Measurements from ENCODE around the gene MT1M. TPM values are rescaled to one million over a fixed set of nuclear protein-coding genes. Genes with fewer than 3 reads are reported as not detected.

MT1M gene
- total and polyA plus RNA-seq, 2 of the 8 experiments (the other 6 are each of a cell fraction or from before 2014, with no cell fraction given): 2.1 TPM; not detected in 1

- no peak overlapping the region for H3K4me3 ChIP-seq (ENCODE audit: extremely low read depth in 1 of 4, insufficient read depth in 2 of 4, low read depth in 3 of 4, low read length in 4 of 4)
- H3K56ac ChIP-seq (replicated peaks; ENCODE audit: insufficient read length, low read depth, low read length): no peak overlapping the region
- H3K36me3 ChIP-seq (ENCODE audit: control insufficient read depth in 2 of 4, insufficient read depth in 4 of 4, low read length in 3 of 4): no peaks in the 10 kb centered on the region
- H2BK15ac ChIP-seq (ENCODE audit: low read length): peak overlapping the region; percentile 48; the same call in 1 of the 2 replicates
- no peaks in the 10 kb centered on the region for H3K9me3 ChIP-seq (ENCODE audit: insufficient read depth in 2 of 2, low read depth in 1 of 2, low read length in 1 of 2)
- no peak overlapping the region for H3K23ac ChIP-seq (ENCODE audit: insufficient read length)
- H3K4ac ChIP-seq (replicated peaks; ENCODE audit: insufficient read length, low read depth, low read length): no peak overlapping the region
- ChIA-PET POLR2A (ENCODE audit: partially characterized antibody) (interaction anchor here (0.7 to 8.0 kb wide), 5 partner anchors 10 to 74 kb away, joined by 3 to 66 read pairs (median 3); partner anchors contain the start of gene MT1E), CTCF (ENCODE audit: partially characterized antibody) (interaction anchor here (0.9 to 9.2 kb wide), 7 partner anchors 10 to 95 kb away, joined by 3 to 85 read pairs (median 5); partner anchors contain the start of gene MT1E)
- H2AFZ ChIP-seq (ENCODE audit: low read length): no peak overlapping the region
- no peak overlapping the region for H4K91ac ChIP-seq (replicated peaks; ENCODE audit: insufficient read length, low read length)
- H2BK5ac ChIP-seq (ENCODE audit: low read depth, low read length): no peak overlapping the region
- H3K27ac ChIP-seq (ENCODE audit: low read depth, low read length): no peak overlapping the region
- no peak overlapping the region for H4K5ac ChIP-seq (ENCODE audit: insufficient read length, low read depth, low read length)
- H3K27me3 ChIP-seq (replicated peaks in 1 of 4; ENCODE audit: control insufficient read depth in 3 of 4, extremely low read depth in 1 of 4, insufficient read depth in 3 of 4, low read length in 3 of 4): peaks cover 27 to 58% (median 49%) of the 10 kb centered on the region in 4 experiments
- DNase-seq (ENCODE audit: low read depth in 1 of 2, low spot score in 2 of 2) (no peak), FAIRE-seq (no peak)
- H3K14ac ChIP-seq (ENCODE audit: insufficient read length): no peak overlapping the region
- no peak overlapping the region for H4K8ac ChIP-seq (ENCODE audit: extremely low read depth, insufficient read depth, low read length)
- 70% methylated on average over 14 of the region's 14 CpGs; no CpG with 5 or more reads in 1 of the 2 experiments for WGBS, 2 experiments (ENCODE audit: extremely low coverage in 1 of 2, insufficient coverage in 1 of 2, insufficient read length in 1 of 2, insufficient replicate concordance in 2 of 2, low coverage in 1 of 2, low lambda C conversion rate in 2 of 2, missing lambda C conversion rate in 1 of 2)
- no peaks in the 10 kb centered on the region for H3K79me2 ChIP-seq (ENCODE audit: control insufficient read depth in 1 of 2, insufficient read depth in 2 of 2, low read length in 2 of 2)
- peaks cover 11% of the 10 kb centered on the region; the same call in 1 of the 2 replicates for H3K23me2 ChIP-seq (ENCODE audit: low read depth, low read length)
- H3K4me1 ChIP-seq (replicated peaks in 1 of 4; ENCODE audit: control insufficient read depth in 3 of 4, insufficient read depth in 4 of 4, low read length in 3 of 4): peaks cover 7 to 21% (median 10%) of the 10 kb centered on the region in 4 experiments
- peaks cover 0 to 2% of the 10 kb centered on the region in 2 experiments for H4K20me1 ChIP-seq (replicated peaks in 1 of 2; ENCODE audit: control insufficient read depth in 1 of 2, insufficient read depth in 2 of 2, low read length in 2 of 2)
- 0 out of 2 replicates have a peak overlapping the region, but pooled peaks have one; percentile 51 for H3K18ac ChIP-seq (ENCODE audit: extremely low read depth, low read length)
- no peak overlapping the region for H2AK5ac ChIP-seq (ENCODE audit: low read depth, low read length)
- H3K79me1 ChIP-seq (ENCODE audit: low read depth, low read length): no peaks in the 10 kb centered on the region
- no peak for TF ChIP-seq TAF7 (optimal IDR thresholded peaks at IDR 0.05; ENCODE audit: borderline replicate concordance, low read depth, low read length)
- H3K4me2 ChIP-seq (ENCODE audit: insufficient read depth in 1 of 2, low read depth in 2 of 2, low read length in 2 of 2): peak overlapping the region in 1 of 2 experiments; percentile 77; a peak in 1 of 4 replicates
- H2BK12ac ChIP-seq (ENCODE audit: low read depth, low read length): peak overlapping the region; percentile 95; the same call in 1 of the 2 replicates
- H3K9ac ChIP-seq (replicated peaks in 1 of 4; ENCODE audit: extremely low read depth in 1 of 4, low read depth in 3 of 4, low read length in 3 of 4): no peak overlapping the region; a peak in 1 of 7 replicates
- H2BK20ac ChIP-seq (ENCODE audit: low read length): no peak overlapping the region
- no peak overlapping the region for H2BK120ac ChIP-seq (replicated peaks; ENCODE audit: low read depth, low read length)
These were observed 25.3 kb upstream of the MT1M start for GRCh38 chr16:56607109-56607618.

All from H1 (cell line).